Lower leg skin (tissue), 3 donors: ENCODE measurements around the gene FARS2.

Source experiments
- CTCF ChIP-seq, 3 donors: fragments of 450-650 bp; IDR thresholded peaks; one replicate each; pipeline ENCODE4 v1.5.1; 2016; ENCODE audit warnings: antibody characterized with exemption in 3 of 3, mild to moderate bottlenecking in 3 of 3, moderate library complexity in 2 of 3
- POLR2A ChIP-seq, 2 donors: fragments of 450-650 bp; IDR thresholded peaks; one replicate each; pipeline ENCODE4 v1.6.1; 2016 to 2017; ENCODE audit warnings: antibody characterized with exemption in 2 of 2, mild to moderate bottlenecking in 1 of 2, moderate library complexity in 1 of 2

GRCh38 chr6:5339786-5340185 is 78.5 kb downstream of the FARS2 start:
- TF ChIP-seq POLR2A (IDR thresholded peaks at IDR 0.05) (no peak), CTCF (IDR thresholded peaks at IDR 0.05) (no peak)
